AG10803 (cell line): ENCODE data around the gene TJP1.

Source experiments
- DNase-seq: peaks from one replicate; pipeline ENCODE4 v3.0.0; 2010; ENCODE audit warnings: low read depth
- H3K4me3 ChIP-seq: 2 replicates; pipeline ENCODE4 v1.5.1; 2011; ENCODE audit warnings: mild to moderate bottlenecking, low read length, control low read depth
- CTCF ChIP-seq: conservative IDR thresholded peaks from 2 replicates; pipeline ENCODE4 v1.5.1; 2011; ENCODE audit warnings: mild to moderate bottlenecking, low read length, control low read depth, inconsistent platforms

Gene TJP1

GRCh38 chr15:29800491-29801366, 21.5 kb downstream of the TJP1 start:
- no peak for DNase-seq
- no peak overlapping the region for H3K4me3 ChIP-seq
- no peak for TF ChIP-seq CTCF

GRCh38 chr15:29799859-29800258, 22.4 kb downstream of the TJP1 start:
- no peak for DNase-seq
- no peak for TF ChIP-seq CTCF
- H3K4me3 ChIP-seq: no peak overlapping the region

GRCh38 chr15:29795610-29796009, 26.7 kb downstream of the TJP1 start:
- TF ChIP-seq CTCF: no peak
- H3K4me3 ChIP-seq: no peak overlapping the region
- DNase-seq: no peak

- TF ChIP-seq CTCF: no peak
- H3K4me3 ChIP-seq: no peak overlapping the region
- peak; percentile 56 for DNase-seq
These were observed 29.7 kb downstream of the TJP1 start for GRCh38 chr15:29792426-29793159.

DNA sequence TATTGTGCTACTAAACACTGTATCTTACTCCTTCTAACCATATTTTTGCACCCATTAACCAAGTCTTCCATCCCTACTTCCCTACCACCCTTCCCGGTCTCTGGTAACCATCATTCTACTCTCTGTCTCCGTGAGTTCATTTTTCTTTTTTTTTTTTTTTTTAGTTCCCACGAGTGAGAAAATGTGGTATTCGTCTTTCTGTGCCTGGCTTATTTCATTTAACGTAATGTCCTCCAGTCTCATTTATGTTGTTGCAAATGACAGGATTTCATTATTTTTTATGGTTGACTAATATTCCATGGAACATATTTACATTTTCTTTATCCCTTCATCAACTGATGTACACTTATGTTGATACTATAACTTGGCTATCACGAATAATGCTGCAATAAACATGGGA, 31.7 kb downstream of the TJP1 start:
- no peak overlapping the region for H3K4me3 ChIP-seq
- DNase-seq: no peak

GRCh38 chr15:29789871-29790270, 32.4 kb downstream of the TJP1 start:
- no peak overlapping the region for H3K4me3 ChIP-seq
- DNase-seq: no peak
- TF ChIP-seq CTCF: no peak

More for the DNA sequence above, 31.7 kb downstream of the TJP1 start:
- no peak for TF ChIP-seq CTCF

DNA sequence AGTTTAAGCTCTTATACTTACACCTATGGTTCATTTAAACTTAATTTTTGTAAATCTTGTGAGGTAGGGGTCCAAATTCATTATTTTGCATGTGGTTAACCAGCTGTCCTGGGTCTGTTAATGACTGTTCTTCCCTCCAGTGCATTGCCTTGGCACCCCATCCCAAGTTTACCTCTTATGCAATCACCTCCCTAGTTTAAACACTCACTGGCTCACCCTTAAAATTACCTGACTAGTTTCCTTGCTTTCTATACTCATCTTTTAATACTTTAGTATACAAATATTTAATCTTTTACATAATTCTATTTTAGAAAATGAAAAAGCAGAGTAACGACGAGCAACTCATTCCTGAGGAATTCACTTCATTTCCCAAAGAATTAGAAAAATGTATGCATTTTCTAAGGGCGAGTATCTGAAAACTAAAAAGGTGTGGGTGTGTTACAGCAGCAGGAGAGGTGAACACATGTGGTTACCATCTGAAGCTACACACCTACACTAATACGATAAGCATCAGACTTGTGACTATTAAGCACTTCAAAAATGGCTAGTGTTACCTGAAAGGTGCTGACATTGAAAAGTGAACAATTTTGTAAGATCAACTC, 33.7 kb downstream of the TJP1 start:
- no peak overlapping the region for H3K4me3 ChIP-seq
- no peak for TF ChIP-seq CTCF
- no peak for DNase-seq
